GM18520 (cell line): ENCODE results near the gene FDCSP.
"Not testable (repeated sequence)": the region's sequence is repeated elsewhere in the genome, so short reads cannot be mapped to it uniquely, and the experiment has no call there.

Source experiments
- ATAC-seq: cut with Tn5 transposase; IDR thresholded peaks from one replicate; pipeline ENCODE4 v1.9.1; 2021; ENCODE audit not compliant: unreplicated experiment

FDCSP gene

DNA sequence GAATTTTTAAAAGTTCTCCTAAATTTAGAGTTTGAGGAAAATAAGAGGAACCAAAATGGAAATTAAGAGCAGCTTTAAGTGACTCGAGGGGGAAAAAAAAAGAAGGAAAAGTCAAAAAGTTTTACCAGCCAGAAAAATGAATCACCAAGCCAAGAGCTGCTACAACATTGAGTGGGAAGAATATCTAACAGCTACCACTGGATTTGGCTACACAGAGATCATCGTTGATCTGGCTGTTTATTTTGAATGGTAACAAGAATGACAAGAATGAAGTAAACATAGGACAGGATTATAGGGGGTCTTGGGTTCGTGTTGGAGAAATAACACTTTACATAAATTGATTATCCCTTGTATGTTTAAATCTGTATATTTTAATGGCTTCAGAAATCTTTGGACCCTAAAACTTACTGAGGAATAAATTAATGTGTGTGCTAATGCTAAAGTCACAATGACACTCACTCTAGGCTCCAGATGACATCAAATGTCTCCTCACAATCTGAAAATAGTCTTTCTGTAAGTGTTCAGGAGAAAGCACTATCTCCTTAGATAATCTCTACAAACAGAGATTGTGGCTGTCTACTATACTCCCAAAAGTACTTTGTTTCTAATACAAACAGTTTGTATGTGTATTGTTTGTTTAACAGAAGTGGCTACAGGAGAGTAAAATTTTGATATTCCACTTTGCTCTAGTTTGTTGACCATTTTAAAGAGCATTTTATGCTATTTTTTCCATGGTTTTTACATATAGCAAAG is 13.4 kb downstream of the FDCSP start:
- no peak for ATAC-seq

DNA sequence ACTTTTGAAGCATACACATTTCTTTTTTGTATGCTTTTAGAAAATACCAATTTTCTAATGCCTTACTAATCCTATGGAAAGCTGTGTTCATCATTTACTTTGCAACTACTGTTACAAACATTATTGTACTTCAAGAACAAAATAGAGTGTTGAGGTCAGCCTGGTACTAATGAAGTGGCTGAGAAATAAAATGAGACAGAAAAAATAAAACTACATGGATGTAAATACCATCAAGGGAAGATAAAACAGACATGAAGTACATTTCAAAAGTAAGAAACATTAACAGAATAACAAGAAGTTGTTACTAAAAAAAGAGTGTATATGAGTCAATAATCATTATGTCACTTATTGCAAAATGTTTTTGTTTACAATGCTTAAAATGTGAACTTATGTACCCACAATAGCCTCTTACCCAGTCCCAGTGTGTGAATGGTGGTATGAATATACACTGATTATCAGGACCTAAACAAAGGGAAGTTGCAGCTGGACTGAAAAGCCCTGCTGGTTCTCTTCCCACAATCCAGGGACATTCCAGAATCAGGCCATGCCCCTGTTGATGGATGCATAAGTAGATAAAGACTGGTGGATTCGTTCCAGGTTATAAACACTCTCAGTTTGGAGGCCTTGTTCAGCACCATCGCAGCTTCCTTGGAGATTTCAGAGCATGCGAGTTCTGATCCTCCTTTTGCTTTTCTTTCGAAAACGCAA is 14.1 kb downstream of the FDCSP start:
- no peak for ATAC-seq

DNA sequence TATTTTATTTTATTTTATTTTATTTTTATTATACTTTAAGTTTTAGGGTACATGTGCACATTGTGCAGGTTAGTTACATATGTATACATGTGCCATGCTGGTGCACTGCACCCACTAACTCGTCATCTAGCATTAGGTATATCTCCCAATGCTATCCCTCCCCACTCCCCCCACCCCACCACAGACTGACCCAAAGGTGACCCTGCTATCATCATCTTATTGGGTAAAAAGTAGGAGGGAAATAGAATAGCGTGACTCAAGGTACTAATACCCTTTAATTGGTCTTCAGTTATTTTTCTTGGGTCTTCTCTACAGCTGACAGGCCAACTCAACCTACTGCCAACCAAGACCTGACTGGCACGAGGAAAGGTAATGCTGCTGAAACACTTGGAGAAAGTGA is 16.4 kb downstream of the FDCSP start, which contains the start of gene CSN3:
Gene CSN3, plus strand, starts transcription at position 301 of the 400 bp plus-strand sequence. CDS start 2,223 bp downstream, outside the sequence.
- not testable (repeated sequence) for ATAC-seq

DNA sequence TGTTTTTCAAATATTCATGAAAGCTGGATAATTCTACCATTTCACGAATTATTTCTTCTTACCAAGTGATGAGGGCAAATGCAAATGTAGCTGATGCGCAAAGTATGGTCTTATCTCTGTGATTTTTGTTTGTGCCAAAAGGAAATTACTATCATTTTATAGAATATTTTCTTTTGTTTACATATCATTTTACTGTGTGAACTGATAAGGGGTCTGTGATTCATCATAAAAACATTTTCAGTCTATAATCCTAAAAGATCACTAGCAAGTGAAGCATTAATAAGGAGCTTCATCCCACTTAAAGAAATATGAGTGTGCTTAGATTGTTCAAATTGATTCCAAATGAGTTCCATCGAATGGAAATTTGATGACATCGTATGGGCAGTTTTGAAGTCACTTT is 17.2 kb downstream of the FDCSP start:
- no peak for ATAC-seq

DNA sequence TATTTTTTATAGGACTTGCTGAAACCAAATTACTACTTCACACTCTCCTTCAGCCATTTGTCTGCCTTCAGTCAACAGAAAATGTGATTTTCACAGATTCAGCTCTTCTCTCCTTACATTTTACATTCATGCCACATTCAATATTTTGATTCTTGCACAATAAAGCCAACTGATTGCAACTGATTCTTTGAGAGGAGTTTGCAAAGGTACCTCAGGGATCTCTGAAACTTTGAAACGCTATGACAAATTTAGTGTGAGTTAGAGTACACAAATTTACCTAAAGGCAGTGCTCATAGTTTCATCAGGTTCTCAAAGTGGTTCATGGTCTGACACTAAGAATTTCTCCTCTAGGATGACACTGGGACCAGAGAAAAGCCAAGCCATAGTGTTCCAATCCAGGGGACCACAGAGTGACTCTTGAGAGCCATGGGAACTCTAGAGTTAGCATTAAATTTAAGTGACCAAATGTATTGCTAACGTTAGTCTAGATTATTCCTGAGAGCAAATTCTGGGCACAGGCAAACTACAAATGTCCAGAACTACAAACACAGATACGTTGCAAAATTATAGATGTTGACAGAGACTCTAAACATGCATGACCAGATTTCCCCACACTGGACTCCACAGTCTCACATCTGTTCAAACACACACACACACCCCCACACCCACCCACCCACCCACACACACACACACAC is 25.5 kb downstream of the FDCSP start:
- ATAC-seq: no peak

DNA sequence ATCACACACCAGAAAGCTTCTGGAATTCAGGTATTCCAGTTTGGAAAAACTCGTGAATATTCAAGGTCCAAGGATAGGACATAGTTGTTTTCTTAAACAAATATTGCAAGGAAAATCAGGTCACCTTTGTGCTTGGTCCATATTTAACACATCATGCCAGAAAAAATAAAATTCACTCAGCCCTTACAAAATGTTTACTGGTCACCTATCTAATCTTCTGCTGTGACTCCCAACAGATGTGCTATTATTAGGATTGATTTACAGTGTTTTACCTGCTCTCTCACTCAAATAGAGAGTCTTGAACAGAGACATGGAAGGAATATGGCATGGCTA is 26.0 kb downstream of the FDCSP start:
- ATAC-seq: no peak

DNA sequence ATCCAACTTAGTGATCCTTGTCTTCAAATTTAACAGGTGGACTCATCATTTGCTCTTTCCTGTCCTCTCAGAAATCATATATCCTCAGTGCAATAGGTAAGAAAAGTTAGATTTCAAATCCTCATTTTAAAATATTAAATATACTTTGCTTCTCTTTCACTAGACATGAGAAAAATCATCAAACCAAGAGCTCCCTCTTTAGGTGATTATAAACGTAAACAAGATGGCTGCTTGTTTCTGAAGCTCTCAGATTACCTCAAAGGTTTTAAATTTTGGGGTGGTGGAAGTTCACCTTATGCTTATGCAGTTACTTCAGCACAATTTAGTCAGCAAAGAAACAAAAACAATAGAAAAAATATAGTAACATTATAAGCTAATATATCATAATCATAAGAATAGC is 43.8 kb downstream of the FDCSP start:
- no peak for ATAC-seq

DNA sequence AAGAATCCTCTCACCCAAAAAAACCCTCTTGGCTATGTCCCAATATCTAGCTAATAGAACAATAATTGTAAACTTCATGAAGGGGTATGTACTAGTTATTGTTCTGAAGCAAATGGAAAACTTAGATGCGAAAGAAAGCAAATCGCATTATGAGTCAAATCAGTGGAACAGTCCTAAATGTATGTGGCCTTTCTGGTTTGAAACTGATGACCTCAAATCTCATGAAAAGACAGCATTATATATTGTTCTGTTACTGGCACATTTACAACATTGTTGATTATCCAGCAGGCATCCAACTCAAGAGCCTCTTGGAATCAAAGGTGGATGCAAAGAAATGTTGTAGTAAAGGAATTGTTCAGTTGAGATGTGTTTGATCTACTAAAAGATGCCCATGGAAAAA is 51.2 kb downstream of the FDCSP start:
- no peak for ATAC-seq

DNA sequence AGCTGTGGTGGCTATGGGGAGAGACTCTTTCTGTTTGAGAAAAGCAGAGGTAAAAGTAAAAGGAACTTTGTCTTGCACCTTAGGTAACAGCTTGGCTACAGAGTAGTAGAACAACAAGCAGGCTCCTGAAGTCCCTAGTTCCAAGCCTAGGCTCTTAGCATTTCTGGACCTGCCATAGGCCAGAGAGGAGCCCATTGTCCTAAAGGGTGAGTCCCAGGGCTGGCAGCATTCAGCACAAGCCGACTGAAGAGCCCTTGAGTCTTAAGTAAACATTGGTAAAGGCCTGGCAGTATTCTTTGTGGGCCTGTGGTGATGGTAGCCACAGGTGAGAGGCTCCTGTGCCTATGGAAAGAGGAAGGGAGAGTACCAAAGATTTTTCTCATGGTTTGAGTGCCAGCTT is 54.6 kb downstream of the FDCSP start:
- ATAC-seq: no peak
